ENCODE data around the gene MGAT4A.
"Not testable (repeated sequence)": the region's sequence is repeated elsewhere in the genome, so short reads cannot be mapped to it uniquely, and the experiment has no call there.

Gene MGAT4A

DNA sequence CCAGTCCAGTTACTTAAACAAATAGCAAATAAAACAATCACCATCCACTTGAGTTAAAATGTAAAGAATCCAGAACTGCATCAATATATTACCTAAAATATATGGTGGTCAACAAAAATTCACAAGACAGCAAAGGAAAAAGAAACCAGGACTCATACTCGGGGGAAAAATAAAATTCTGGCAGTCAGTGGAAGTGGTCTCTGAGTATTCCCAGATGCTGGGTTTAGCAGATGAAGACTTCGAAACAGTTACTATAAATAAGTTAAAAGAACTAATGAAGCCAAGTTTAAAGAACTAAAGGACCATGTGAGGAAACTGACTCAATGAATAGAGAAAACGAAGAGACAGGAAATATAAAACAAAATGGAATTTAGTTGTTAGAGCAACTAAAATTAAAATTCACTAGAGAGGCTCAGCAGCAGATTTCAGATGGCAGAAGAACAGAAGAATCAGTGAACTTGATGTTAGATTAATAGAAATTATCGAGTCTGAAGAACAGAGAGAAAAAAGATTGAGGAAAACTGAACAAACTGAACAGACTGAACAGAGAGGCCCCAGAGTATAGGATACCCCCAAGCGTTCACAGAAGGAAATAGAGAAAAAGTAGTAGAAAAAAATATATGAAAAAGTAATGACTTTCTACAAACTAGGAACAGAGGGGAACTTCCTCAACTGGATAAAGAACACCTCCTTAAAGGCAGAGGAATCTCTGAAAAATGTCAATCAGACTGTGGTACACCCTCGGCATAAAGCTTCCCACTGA lies 27.9 kb downstream of the MGAT4A start:
- DNase-seq (ENCODE audit: low spot score): no peak

DNA sequence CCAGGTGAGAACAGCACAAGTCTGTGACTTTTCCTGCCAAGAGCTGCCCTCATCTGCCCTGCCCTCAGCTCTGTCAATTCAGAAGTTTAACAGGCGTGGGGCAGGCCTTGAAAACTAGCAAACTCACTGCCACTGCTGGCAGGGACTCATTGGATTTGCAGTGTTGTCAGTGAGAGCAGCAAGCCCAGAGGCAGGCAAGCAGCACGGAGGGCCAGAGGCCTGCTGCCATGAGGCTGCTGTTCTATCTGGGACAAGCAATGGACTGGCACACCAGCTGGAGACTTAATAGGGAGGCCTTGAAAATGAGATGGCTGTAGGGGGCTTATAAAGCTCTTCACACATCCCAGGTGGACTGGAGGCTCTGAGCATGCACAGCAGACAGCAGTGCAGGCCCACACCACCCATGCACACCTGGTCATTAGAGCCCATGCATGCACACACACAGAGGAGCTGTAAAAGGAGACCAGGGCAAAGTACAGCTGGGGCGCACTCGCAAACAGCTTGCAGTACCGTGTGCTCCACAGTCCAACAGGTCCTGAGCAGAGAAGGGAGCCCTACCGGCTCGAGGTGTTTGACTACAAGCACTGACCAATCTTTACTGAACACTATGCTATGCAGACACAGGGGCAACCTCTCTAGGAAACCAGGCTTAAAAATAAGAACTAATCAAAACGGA lies 28.7 kb downstream of the MGAT4A start:
- peak; percentile 66 for DNase-seq (ENCODE audit: low spot score)

DNA sequence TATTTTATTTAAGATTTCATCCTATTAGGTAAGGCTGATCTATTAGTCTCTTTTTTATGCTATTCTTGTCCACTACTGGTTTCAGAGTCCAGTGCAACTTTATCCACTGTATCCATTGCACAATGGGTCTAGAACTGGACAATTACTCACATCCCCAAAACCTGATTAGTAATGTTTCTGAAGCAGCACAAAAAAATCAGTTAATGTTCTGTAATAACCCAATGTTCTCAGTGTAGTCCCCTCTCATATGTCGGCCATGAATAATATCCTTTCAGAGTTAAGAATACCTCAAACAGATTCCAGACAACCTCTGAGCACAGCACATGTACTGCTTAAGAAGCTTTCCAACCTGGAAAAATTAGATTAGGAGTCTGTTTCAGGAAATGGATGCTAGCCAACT lies 29.7 kb downstream of the MGAT4A start:
- no peak for DNase-seq (ENCODE audit: low spot score)

DNA sequence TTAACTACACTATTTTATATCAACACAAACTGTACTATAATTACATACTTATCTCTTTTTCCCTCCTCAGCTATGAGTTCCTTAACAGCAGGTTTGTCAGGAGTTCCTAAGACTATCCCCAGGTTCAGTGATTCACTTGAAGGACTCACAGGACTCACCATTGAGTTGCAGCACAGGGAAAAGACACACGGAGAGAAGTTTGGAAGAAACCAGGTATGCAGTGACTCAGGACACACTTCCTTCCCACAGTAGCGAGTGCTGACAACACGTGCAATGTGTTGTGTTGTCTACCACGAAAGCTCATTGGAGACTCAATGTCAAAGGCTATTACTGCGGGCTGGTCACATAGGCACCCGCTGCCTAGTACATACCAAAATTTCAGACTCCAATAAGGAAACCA lies 32.0 kb downstream of the MGAT4A start:
- DNase-seq (ENCODE audit: low spot score): no peak

DNA sequence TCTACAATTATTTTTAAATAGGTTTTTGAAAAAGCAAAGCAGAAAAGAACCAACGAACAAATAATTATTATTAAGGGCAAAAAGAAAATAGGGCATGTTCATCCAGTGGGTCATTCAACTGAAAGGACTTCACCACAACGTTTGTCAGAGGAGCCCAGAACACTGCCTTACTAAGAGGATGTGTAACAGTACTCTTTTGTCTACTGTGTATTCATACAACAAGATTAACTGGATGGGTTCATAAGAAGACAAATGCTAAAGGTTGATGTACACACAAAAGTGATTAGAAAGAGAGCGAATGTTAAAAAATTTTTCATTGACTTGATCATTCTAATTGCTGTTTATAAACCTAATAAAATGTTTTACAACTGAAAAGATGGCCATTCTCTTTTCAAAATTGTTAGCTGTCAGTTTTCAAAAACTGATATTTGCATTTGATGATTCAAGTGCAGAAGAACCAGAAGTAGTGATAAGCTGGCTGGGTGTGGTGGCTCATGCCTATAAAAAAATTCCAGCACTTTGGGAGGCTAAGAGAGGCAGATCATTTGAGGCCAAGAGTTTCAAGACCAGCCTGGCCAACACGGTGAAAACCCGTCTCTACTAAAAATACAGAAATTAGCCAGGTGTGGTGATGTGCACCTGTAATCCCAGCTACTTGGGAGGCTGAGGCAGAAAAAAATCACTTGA lies 33.1 kb downstream of the MGAT4A start:
- no peak for DNase-seq (ENCODE audit: low spot score)

DNA sequence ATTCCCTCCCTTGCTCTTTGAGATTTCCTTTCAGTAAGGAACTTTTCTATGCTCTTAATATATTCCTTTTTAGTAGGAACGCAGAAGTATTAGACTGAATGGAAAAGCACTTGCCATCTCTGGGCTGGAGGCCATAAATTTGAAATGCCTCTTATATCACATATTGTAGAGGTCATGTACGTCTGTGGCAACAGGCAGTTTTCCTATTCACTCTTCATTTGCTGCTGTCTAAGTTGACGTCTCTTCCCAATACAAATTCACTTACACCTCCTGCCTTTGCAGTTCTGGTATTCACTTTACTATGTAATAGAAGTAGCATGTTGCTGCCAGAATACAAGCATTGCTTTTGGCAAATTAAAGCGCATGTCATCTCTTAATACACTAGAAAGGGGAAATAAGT lies 34.7 kb downstream of the MGAT4A start:
- no peak for DNase-seq (ENCODE audit: low spot score)

DNA sequence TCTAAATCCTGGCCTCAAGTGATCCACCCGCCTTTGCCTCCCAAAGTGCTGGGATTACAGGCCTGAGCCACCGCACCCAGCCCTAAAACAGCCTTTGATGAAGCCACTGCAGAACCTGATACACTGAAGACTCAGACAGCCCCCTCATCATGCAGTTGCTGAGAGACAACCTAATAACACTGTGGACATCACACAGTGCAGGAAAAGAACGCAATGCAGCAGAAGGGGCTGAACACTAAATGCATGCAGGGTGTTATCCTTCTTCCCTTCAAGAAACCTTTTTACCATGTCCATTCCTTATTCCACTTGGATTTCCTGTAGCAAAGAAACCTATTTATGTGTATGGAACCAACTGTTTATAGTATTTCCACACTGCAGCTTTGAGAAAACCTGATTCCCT lies 35.7 kb downstream of the MGAT4A start:
- DNase-seq (ENCODE audit: low spot score): no peak

DNA sequence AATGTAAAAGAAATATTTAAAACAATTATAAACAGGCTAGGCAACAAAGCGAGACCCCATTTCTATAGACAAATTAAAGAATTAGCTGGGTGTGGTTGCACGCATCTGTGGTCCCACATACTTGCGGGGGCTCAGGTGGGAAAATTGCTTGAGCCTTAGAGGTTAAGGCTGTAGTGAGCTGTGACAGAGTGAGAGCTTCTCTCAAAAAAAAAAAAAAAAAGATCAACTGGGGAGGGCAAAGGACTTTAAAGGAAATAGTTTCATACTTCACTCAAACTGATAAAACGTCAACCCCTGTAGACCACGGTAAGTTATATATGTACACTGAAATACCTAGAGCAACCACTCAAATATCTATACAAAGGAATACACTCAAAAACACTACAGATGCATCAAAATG lies 37.5 kb downstream of the MGAT4A start:
- no peak for DNase-seq (ENCODE audit: low spot score)

DNA sequence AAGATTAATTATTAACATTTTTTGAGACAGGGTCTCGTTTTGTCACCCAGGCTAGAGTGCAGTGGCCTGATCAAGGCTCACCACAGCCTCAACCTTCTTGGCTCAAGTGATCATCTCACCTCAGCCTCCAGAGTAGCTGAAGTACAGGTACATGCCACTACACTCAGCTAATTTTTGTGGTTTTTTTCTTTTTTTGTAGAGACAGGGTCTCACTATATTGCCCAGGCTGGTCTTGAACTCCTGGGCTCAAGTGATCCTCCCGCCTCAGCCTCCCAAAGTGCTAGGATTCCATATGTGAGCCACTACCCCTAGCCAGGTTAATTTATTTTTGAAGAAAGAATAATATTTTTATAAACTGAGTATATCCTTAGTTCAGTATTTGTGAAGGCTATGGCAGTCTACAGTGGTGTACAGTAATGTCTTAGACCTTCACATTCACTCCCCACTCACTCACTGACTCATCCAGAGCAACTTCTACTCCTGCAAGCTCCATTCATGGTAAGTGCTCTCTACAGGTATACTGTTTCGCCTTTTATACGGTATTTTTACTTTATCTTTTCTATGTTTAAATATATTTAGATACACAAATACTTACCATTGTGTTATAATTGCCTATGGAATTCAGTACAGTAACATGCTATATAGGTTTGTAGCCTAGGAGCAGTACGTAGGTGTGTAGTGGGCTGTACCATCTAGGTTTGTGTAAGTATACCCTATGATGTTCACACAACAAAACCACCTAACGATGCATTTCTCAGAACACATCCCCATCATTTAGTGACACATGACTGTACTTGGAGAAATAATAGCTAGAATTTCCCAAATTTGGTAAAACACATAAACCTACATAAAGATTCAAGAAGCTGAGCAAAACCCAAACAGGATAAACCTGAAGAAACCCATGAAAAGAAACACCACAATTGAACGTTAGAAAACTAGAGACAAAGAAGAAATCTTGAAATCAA lies 38.6 kb downstream of the MGAT4A start:
- DNase-seq (ENCODE audit: low spot score): no peak

DNA sequence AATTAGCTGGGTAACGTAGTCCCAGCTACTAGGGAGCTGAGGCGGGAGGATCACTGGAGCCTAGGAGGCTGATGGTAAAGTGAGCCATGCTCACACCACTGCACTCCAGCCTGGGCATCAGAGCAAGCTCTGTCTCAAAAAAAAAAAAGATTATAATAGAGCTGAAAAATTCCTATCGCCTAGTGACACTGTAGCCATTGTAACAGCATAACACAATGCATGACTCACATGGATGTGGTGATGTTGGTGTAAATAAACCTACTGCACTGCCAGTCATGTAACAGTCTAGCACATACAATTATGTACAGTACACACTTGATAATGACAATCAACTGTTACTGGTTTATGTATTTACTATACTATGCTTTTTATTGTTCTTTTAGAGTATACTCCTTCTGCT lies 39.6 kb downstream of the MGAT4A start:
- DNase-seq (ENCODE audit: low spot score): no peak

DNA sequence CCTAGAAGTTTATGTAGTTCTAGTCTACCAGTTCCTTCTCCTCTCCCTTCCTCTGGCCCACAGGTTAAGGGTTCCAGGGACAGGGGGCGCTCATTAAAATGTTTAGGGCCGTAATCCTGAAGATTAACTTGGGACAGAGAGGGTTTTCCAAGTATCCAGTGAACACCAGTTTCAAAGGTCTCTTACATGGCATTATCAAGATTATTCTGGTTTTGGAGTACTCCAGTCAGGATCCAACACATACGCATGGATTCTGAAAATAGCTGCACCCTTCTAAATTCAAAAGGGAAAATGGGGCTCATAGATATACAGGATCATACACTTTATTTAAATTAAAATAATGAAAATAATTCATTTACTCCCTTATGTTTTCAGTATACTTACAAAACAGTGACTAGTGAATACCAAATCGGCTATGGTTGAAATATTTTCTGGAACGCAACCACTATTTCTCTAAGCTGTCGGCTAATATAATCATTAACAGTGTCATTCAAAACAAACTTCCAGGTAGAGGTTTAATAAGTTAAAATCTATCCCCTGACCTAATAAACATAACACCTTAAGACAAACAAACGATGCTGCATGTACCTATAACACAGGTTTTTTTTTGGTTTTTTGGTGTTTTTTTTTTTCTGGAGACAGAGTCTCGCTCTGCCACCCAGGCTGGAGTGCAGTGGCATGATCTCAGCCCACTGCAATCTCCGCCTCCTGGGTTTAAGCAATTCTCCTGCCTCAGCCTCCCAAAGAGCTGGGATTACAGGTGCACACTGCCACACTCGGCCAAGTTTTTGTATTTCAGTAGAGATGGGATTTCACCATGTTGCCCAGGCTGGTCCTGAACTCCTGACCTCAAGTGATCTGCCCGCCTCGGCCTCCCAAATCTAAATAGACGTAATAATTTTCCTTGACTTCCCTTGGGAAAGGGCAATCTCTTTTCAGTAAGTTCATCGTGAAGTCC lies 44.7 kb downstream of the MGAT4A start:
- DNase-seq (ENCODE audit: low spot score): no peak

DNA sequence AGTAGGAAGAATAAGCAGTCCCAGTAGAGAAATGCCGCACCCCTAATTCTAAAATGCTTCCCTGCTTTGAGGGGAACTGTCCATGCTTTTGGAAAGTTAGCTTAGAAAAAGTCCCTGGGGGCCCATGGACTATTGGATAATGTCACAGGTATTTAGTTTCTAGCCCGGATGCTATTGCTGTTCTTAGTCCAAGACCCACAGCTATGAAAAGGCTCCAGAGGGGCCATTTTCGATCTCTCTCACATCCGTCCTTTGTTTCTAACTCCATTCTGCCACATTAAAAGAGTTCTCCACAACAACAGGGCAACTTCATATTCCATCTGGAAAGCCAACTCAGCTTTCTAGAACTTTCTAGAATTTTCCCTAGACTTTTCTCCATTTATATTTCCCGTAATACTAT lies 47.2 kb downstream of the MGAT4A start:
- no peak for DNase-seq (ENCODE audit: low spot score)

DNA sequence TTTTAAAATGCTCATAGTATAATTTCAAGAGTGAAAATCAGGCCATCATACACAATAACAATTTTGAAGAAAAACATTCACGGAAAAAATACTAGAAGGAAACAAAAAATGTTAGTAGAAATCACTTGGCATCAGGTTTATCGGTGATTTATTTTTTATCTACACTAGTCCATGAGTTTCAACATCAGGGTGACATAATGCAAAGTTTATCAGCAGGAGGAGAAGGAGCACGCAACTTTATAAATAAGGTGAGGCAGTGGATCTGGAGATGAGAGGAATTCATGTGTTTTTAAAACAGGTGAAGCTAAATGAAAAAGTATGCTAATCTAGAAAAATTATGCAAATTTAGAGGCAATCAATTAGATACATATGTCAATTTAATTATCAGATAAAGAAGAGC lies 54.2 kb downstream of the MGAT4A start:
- DNase-seq (ENCODE audit: low spot score): no peak

DNA sequence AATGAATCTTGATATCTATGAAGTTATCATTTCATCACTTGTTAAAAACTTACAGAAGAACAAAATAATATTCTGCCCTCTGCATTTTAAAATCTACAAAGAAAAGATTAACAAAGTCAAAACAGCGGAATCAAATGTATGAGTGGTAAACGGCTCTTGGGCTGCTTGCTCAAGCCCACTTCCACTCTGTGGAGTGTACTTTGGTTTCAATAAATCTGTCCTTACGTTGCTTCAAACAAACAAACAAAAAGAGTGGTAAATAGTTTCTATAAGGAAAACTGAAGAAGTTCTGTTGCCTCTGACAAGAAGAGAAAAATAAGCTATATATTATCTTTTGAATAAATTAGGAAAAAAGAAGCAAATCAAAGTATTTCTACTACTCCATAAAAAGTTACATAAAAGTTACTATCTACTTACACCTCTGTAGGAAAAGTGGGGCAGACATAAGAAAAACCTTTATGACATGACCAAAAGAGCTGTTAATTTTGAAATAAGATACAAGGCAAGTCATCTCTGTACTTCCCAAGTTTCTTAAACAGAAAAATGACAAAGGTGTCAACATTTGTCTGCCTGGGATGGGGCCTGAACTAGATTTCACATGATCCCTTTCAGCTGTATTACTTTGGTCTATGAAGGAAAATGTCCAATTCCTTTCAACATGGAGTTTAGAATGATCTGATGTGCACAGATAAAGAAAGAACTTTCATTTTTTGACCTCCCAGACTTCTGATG lies 56.5 kb downstream of the MGAT4A start:
- no peak for DNase-seq (ENCODE audit: low spot score)

DNA sequence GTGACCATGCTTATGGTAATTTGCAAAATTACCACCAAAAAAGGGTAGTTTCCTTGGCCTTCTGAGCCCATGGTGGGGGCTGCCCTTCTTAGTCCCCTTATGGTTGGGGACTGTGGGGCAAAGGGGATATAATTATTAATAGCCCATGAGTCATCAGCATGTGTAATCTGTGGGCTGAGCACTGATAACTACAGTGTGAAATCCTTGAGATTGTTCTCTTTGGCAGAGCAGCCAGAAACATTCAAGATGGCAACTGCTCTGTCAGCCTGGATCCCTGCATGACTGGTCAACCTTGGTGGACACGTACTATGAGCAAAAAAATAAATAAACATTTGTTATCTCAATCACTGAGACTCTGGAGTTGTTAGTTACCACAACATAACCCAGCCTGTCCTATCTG lies 61.3 kb downstream of the MGAT4A start:
- DNase-seq (ENCODE audit: low spot score): no peak

DNA sequence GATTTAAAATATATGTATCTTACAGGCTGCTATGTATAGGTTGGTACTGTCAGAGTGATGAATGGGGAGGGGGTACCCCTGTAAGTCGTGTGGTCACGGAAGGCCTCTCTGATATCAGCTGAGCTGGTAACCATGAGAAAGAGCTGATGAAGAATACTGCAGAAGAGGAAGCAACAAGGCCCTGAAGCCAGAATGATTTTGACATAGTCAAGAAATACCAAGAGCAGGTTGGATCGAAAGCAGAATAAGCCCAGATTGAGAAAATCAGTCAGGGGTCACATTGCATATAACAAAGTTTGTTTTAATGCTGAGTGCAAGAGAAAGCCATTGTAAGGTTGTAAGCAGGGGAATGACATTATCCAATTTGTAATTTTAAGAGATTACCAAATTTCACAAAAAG lies 65.3 kb downstream of the MGAT4A start:
- DNase-seq (ENCODE audit: low spot score): no peak

DNA sequence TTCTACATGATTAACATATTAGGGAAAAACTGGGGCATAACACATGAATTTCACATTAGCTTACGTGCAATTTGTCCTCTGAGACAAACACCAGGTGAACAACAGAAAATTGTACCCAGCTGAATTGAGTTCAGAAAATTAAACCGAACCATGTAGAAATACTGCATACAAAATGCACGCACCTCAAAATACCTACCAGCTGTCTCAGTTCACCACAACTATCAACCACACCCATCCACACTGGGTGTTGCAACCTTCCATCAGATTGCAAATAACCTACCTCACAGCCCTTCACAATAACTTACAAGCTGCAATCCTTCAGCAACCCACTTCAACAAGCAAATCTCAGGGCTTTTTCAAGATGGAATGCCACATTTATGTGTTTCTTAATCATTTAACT lies 66.6 kb downstream of the MGAT4A start:
- peak; percentile 26 for DNase-seq (ENCODE audit: low spot score)

DNA sequence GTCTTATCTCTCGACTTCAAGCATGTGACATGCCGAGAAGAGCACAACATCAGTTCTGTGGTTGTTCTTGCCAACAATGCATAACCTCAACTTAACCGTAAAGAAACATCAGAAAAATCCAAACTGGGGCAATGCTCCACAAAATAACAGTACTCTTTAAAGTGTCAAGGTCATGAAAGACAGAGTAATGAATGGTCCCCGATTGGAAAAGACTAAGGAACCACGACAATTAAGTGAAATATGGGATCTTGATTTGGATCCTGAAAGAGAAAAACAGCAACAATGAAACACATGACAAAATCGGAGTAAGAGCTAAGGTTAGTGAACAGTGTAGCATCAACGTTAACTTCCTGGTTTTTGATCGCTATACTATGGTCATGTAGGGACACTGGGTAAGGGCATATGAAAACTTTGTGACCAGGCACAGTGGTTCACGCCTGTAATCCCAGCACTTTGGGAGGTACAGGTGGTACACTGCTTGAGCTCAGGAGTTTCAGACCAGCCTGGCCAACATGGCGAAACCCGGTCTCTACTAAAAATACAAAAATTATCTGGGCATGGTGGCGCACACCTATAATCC lies 67.3 kb downstream of the MGAT4A start:
- no peak for DNase-seq (ENCODE audit: low spot score)

DNA sequence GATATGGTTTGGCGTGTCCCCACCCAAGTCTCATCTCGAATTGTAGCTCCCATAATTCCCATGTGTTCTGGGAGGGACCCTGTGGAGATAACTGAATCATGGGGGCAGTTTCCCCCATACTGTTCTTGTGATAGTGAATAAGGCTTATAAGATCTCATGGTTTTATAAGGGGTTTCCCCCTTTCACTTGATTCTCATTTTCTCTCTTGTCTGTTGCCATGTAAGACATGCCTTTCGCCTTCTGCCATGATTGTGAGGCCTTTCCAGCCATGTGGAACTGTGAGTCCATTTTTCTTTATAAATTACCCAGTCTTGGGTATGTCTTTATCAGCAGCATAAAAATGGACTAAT lies 71.5 kb downstream of the MGAT4A start:
- DNase-seq (ENCODE audit: low spot score): not testable (repeated sequence)
